HG03280 (cell line): ENCODE results near the gene TBCD.
"Not testable (repeated sequence)": the region's sequence is repeated elsewhere in the genome, so short reads cannot be mapped to it uniquely, and the experiment has no call there.

ENCODE experiments used
- ATAC-seq: cut with Tn5 transposase; IDR thresholded peaks from one replicate; pipeline ENCODE4 v1.9.1; 2021; ENCODE audit warnings: mild to moderate bottlenecking, moderate library complexity; ENCODE audit not compliant: unreplicated experiment

The TBCD gene

GRCh38 chr17:82949361-82949760, 197.5 kb downstream of the TBCD start:
- no peak for ATAC-seq

GRCh38 chr17:82949984-82950383, 198.1 kb downstream of the TBCD start:
- no peak for ATAC-seq

- ATAC-seq: no peak
Observed at GRCh38 chr17:82950525-82951102, 198.7 kb downstream of the TBCD start.

- no peak for ATAC-seq
Observed at GRCh38 chr17:82952019-82952418, 200.2 kb downstream of the TBCD start.

- not testable (repeated sequence) for ATAC-seq
Observed at GRCh38 chr17:82955106-82955505, 203.2 kb downstream of the TBCD start.

GRCh38 chr17:82955627-82956026, 203.8 kb downstream of the TBCD start:
- not testable (repeated sequence) for ATAC-seq

GRCh38 chr17:82956146-82956725, 204.4 kb downstream of the TBCD start:
- ATAC-seq: no peak

- no peak for ATAC-seq
Observed at GRCh38 chr17:82956726-82957468, 205.0 kb downstream of the TBCD start.

GRCh38 chr17:82957469-82957795, 205.6 kb downstream of the TBCD start:
- no peak for ATAC-seq

GRCh38 chr17:82957961-82958561, 206.2 kb downstream of the TBCD start:
- ATAC-seq: no peak

- no peak for ATAC-seq
Observed at GRCh38 chr17:82959242-82959930, 207.5 kb downstream of the TBCD start.

GRCh38 chr17:82959990-82960418, 208.1 kb downstream of the TBCD start:
- no peak for ATAC-seq

- no peak for ATAC-seq
Observed at GRCh38 chr17:82960419-82961271, 208.8 kb downstream of the TBCD start.

- ATAC-seq: no peak
Observed at GRCh38 chr17:82961366-82962162, 209.7 kb downstream of the TBCD start.

GRCh38 chr17:82962163-82962720, 210.4 kb downstream of the TBCD start:
- no peak for ATAC-seq

- no peak for ATAC-seq
Observed at GRCh38 chr17:82963104-82963950, 211.5 kb downstream of the TBCD start.

- not testable (repeated sequence) for ATAC-seq
Observed at GRCh38 chr17:82964451-82964850, 212.6 kb downstream of the TBCD start.

- no peak for ATAC-seq
Observed at GRCh38 chr17:82964851-82965341, 213.0 kb downstream of the TBCD start.
